EH (cell line): ENCODE measurements around the gene MGRN1.

Experiments used
- DNase-seq: peaks from one replicate; pipeline ENCODE4 v3.0.0-alpha.2; 2015; ENCODE audit warnings: low read depth

The MGRN1 gene

DNA sequence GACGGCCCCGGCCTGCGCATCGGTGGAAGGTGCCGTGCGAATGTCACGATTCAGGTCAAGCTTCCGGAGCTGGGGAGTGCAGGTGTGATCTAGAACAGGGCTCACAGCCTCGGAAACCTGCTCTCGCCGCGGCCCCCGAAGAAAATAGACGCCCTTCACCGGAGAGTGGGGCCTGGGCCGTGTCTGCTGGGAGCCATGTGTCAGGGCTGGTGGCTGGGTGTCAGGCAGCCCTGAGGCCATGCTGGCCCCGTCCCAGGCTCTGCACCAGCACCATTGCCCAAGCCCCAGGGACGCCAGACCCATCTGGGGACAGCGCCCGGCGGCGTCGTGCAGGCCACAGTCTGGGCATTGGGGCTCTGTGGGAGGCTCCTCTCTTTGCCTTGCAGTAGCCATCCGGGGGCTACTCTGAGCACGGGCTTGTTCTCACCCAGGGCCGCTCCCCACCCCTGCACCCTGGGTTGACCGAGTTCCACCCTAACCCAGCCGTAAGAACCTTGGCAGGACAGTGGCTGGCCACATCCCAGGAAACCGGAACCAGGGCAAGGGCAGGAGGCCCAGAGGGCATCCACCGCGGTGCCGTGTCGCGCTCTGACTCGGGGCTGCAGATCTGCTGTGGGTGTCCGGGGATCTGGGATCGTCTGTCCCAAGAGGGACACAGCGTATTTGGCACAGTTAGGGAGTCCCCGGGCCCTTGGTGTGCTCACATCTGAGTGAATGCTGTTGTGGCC lies 63.5 kb downstream of the MGRN1 start:
- DNase-seq = no peak

DNA sequence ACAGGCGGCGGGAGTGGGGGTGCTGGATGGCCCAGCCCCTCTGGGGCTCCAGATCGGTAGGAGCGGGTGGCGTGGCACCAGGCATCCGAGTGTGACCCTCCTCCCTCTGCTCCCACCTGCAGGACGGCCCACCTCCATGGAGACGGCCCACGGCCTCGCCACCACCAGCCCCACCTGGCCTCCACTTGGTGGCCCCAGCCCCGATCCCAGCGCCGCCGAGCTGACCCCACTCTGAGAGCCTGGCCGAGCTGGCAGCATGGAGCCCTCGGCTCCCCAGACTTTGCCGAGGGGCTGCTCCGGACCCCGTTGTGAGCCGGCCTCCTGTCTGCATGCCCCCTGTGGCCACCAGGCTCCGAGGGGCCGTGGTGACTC lies 64.0 kb downstream of the MGRN1 start:
- DNase-seq = no peak

DNA sequence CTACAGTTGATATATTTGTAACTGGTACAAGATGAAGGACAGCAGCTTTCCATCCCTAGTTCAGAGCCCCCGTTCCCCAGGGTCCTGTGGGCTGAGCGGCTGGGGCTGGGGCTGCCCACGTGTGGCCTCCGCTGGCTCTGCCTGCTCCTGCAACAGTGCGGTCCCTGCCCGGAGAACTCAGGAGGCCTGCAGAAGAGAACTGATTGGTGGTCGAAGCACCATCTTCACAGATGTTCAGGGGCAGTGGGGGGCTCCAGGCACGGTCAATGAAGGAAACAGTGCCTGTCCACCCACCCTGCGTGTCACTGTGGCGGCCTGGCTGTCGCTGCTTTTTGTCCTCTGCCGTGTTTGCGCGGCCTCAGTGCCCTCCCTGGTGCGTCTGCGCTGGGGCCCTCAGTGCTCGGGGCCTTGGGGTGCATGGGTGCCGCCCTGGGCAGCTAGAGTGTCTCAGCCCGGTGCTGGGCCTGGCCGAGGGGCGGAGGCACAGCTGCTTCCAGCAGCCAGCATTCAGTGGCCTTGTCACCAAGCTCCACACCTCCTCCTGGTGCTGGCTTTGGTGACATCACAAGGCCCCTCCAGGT lies 64.6 kb downstream of the MGRN1 start:
- DNase-seq = no peak

DNA sequence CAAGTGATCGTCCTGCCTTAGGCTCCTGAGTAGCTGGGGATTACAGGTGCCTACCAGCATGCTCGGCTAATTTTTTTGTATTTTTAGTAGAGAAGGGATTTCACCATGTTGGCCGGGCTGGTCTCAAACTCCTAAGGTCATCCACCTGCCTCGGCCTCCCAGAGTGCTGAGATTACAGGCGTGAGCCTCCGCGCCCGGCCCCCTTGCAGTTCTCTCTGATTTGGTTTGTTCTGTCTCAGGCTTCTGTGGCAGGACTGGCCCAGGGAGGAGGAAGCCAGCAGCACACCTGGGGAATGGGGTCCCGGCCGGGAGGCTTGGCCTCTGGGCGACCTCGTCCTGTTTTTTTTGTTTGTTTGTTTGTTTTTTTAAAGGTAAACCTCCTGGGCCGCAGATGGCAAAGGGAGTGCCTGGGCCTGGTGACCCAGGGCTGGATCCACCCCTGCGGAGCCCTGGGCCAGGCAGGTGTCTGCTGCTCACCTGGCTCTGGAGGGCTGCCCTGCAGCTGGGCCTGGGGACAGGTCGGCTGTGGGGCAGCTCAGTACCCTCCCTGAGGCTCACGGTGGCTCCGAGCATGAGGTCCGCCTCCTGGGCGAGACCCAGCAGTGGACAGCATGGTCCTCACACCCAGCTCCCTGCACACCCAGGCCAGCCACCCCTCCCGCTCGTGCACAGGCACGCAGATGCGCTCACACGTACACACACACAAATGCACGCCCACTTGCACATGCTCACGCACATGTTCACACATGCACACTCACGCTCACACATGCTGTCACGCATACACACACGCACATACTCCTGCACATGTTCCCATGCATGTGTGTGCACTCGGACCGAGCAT lies 65.5 kb downstream of the MGRN1 start:
- no peak for DNase-seq

DNA sequence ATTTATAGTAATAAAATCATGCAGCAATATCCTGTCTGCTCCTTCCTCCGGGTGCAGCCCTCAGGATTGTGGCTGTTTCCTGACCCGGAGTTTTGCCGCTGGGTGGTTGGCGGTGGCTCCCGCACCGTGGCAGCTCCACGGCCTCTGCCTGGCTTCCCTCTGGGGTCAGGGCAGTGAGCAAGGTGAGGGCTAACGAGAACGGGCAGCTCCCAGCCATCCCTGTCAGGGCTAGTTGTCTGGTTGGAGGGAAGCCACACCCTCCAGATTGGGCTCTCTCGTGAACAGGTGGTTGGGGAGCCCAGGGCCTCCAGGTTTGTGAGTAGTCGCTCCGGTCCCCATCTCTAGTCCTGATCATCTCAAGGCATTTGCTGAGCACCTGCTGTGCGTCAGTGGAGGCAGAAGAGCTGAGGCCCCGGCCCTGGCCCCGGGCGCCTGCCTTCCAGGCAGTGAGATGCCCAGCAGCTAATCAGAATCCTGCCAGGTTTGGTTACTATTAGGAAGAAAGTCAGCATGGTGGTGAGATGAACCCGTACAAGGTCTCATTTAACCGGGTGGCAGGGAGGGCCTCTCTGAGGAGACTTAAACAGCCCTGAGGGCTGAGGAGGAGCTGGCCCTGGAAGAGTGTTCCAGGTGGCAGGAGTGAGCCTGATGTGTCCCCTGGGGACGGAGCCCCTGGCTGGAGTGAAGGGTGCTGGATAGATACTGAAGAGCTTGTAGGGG lies 66.5 kb downstream of the MGRN1 start:
- no peak for DNase-seq

DNA sequence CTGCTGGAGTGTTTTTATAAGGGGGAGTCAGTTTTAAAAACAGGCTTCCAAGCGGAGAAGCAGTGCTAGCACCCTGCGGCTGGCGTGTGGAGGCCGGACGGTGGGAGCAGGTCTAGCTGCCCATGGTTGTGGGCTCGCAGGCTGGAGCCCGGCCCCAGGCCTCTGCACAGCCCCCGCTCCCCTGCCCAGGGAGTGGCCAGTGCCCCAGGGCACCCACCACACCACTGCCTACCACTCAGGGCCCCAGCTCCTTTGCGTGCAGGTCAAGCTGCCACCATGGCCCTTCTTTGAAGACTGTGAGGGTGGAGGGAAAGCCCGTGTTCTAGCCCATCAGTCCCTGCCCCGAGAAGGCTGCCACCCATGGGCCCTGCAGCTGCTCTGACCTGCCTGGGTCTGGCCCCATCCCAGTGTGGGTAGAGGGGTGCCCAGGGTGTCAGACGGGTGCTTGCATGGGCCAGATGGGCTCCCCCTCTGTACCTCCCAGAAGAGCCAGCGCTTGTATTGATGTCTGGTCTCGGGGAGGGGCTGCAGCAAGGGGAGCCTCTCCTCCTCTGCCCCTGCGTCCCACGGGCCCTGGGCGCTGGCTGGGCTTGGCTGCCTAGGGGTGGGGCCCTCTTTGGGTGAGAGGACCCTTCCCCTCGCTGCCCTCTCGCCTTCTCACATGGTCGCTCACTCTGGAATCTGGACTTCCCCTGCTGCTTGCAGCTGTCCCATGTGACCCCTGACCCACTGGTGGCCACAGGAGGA lies 67.2 kb downstream of the MGRN1 start:
- no peak for DNase-seq

DNA sequence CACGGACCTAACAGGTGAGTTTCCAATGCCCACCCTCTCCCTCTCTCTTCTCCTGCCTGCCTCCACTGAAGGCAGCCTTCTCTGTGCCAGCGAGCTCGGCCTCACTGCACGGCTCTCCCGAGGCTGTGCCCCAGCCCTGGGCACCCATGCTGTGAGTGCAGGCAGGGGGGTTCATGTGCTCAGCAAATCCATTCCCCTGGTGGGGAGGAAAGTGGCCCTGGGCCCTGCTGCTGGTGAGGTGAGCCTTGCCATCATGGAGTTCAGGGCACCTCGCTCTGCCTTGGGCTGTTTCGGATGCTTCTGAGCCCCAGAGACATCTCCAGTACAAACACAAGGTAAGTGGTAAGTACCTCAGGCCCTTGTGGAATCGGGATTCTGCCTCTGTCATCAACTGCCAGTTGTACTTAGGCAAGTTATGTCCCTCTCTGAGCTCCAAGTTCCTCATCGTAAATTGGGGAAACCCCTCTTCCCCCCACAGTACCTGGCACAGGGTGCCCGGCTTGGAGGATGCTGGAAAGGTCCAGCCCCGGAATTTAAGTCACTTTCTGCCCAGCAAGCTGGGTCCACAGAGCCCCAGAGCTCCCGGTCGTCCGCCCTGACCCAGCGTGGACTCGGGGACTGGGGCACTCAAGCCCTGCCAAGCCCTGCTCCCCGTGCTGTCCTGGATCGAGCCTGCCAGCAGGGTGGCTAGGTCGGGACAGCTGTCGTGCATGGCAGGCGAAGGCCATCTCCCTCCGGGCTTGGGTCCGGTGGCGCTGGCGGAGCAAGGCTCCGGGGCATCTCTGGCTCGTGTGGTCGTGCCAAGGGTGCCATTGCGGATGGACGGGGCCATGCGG lies 68.1 kb downstream of the MGRN1 start:
- DNase-seq = no peak

DNA sequence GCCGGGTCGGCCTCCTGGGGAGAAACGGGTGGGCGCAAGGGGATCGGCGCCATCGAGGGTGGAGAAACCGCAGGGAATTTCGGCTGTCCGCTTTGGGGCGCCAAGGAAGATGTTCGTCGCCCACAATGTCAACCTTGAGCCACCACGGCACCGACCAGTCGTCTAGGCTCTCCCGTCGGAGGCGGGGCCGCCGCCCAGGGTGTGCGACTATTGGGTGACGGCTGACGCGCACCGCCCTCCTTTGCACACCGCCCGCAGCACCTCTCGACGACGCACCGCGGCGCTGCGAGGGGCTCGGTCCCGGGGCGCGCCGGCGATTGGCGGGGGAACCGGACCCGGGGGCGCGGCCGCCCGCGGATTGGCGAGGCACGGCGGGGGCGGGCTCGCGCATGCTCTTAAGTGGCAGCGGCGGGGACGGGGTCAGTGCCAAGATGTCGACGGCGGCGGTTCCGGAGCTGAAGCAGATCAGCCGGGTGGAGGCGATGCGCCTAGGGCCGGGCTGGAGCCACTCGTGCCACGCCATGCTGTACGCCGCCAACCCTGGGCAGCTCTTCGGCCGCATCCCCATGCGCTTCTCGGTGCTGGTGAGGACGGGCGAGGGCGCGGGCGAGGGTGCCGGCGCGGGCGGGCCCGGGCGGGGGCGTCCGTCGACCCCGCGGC lies 68.8 kb downstream of the MGRN1 start, which contains the start of gene NUDT16L1:
Gene NUDT16L1 (plus strand): TSS at position 267 of the 660 bp plus-strand sequence. CDS start 165 bp downstream, at position 432.
- DNase-seq = peak; percentile 95

DNA sequence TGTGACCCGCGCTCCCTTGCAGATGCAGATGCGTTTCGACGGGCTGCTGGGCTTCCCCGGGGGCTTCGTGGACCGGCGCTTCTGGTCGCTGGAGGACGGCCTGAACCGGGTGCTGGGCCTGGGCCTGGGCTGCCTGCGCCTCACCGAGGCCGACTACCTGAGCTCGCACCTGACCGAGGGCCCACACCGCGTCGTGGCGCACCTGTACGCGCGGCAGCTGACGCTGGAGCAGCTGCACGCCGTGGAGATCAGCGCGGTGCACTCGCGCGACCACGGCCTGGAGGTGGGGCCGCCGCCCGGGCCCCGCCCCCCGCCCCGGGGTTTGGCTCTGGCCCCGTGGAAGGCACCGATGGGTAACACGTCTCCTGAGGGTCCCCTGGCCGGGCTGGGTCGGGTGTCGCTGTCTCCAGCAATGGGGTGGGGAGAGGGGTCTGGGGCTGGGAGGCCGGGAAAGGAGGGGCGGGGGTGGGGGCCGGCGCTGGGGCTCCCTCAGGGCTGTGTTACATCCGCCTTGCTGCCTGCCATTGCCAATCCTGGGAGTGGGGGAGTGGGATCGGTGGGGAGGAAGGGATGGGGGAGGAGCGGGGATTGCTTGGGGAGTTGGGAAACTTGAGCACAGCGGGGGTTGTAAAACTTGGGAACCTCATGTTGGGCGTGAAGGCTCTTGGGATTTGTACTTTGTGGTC lies 69.5 kb downstream of the MGRN1 start:
- peak; percentile 51 for DNase-seq

DNA sequence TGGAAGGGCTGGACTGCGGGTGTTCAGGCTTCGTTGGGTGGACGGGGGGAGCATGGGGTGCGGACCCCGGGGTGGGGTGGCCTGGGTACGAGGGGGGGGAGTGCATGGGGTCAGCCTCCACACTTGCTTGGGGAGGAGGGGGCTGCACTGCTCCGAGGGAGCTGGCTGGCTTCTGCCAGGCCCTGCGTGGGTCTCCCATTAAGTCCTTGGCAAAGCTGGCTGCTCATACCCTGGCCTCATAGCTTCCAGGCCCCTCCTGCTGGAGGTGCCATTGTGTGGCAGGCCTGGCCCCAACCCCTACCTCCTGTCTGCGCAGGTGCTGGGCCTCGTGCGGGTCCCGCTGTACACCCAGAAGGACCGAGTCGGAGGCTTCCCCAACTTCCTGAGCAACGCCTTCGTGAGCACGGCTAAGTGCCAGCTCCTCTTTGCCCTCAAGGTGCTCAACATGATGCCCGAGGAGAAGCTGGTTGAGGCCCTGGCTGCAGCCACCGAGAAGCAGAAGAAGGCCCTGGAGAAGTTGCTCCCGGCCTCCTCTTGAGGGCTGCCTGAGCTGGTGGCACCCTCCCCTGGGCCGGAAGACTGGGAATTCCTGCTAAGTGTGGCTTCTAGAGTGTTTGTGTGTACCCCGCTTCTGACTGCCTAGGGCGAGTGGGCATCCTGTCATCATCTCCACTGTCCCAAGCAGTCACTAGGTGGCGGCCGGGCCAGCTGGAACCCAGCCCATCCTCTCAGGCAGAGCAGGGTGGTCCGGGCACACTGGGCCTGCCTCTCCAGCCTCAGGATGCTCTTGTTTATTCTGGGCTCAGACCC lies 70.2 kb downstream of the MGRN1 start:
- peak; percentile 23 for DNase-seq

DNA sequence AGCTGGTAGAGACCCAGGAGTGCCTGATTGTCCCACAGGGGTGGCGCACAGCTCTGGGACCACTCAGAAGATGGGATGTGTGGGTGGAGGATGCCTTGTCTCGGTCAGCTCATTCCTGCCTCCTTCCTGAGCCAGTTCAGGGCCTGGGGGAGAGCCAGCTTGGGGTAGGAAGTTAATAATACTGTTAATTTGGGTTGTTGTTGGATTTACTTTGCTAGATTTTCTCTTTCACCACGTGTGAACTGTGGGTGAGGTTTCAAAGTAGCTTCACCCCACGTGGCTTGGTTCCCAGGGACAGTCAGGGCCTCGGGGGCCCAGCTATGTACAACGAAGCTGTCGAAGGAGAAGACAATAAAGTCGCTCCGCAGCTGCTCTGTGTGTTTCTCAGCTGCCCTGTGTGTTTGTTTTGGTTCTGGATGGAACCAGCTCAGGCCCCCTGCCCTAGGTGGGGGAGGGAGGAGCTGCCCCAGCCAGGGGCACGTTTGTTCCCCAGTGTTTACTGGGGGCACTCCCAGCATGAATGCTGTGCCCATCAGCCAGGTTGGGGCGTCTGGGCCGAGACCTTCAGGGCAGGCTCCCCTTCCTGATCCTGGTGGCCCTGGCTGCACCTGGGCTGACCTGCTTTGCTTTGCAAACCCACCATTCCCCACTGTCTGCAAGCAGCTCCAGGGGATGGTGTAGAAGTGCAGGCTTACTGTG lies 71.0 kb downstream of the MGRN1 start:
- no peak for DNase-seq

DNA sequence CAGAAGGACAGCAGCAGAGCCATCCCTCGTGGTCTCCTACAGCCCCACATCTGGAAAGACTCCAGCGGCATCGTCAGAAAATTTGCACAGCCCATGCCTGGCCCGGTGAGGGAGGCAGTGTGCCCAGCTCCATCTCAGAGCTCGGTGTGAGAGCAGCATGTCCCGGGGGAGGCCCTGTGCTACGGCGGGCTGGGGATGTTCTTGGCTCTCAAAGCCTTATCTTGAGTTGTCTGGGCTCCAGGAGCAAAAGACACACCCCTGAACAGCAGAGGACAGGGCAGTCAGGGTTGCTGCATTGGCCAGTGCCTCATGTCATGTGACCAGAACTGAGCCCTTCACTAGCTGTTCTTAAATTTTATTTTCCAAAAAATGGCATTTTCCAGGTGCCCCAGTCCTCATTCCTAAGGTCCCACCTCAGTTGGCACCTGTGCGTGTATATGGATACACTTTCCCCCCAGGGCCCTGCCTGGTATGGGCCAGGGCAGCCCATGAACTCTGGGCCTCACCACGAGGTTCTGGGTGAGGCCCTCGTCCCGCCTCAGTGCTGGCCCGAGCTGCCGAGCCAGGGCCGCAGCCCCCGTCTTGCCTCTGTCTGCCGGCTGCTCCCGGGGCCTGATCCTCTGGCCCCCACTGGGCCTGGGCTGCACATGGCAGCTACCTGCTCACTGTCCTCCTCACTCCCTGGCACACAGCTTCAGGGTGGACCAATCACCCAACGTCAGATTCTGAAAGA lies 71.7 kb downstream of the MGRN1 start:
- DNase-seq = no peak

DNA sequence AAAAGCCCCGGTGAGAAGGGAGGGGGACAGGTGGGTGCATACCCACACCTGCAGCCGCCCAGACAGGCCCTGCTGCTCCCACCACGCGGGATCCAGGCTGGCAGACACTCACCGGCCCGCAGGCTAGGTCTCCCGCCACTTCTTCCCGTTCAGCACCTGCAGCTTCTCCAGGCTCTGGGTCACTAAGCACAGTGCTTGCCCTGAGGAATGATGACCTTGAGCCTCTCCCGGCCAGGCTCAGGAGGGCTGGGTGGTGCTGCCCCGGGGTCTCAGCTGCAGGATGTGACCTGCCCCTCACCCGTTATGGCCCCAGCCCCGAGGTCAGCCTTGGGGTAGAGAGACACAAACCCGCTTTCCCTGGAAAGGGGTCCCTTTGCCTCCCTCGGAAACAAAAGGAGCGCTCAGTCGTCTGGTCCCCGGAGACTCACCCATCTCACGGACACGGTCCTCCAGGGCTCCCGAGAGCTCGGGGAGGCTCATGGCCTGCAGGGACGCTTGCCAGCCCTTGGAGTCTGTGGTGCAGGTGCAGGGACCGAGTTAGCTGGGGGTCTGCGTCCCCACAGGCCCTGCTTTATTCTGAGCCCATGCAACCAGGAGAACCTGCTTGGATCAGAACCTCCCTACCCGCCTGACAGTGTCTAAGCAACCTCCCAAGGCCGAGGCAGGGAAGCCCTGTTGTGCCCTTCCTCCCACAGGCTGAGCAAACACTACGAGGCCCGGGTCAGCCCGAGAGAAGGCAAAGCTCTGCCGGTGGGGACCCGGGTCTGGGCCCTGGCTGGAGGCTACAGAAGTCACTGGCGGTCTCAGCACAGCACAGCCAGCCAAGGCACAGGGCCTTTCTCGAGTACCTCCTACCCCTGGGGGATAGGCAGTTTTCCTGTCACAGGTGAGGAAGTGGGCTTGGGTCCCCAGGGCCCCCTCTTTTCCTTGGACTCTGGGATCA lies 72.5 kb downstream of the MGRN1 start:
- DNase-seq = no peak

DNA sequence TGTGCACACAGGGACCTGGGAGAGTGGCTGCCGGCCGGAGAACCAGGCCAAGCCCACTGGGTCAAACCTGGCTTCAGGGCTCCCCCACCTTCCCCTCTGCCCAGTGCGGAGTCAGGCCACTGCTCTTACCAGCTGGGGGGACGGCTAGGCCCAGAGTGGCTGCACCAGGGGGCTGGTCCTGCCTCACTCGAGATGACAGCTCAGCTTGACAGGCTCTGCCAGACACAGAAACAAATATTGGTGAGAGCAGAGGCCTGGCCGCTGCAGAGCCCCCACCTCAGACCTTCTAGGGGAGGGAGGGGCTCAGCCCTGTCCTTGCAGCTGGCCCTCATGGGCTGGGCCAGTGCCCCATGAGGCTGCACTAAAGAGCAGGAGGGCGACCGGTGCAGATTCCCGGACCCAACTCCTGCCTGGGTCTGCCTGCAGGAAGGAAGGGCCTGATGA lies 73.2 kb downstream of the MGRN1 start:
- DNase-seq = no peak

DNA sequence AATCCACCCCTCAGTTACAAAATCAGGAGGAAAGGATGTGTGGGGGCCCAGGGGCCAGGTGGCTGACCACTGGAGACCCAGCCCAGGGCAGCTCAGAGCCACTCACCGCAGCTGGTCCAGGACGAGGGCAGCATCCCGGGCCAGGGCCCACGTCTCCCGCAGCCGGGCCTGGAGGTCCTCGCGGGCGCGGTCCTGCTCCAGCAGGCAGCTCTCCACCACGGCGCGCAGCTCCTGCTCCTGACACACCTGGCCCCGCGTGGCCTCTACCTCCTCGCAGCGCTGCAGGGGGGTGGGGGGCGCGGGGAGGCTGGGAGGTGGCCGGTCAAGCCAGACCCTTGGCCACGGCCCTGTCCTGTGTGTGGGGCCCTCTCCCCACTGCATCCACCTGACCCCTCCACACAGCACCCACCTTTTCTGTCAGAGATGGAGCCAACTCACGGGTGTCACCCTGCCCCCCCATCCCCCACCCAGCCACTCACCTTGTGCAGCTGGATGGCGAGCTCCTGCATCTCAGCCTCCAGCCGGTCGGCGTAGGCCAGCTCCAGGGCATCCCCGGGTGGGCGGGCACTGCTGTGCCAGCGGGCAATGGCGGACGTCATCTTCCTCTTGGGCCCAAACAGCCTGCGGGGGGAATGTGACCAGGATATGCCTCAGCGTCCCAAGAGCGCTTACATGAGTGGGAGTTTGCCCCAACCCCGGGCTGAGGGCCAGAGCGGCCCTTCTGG lies 73.9 kb downstream of the MGRN1 start:
- DNase-seq = no peak
